PC-9 (cell line): ENCODE data around the gene STK39. TPM values are rescaled to one million over a fixed set of nuclear protein-coding genes. Genes with fewer than 3 reads are reported as not detected.

Source experiments
- BruUV-seq: library from RNA; stranded (reverse); fragments of 400-500 nt; replicated peaks from 2 replicates; lab custom pipeline; 2021; lab: Mats Ljungman, UMichigan
- CTCF ChIA-PET: fragments of 300-600 bp; sonication (Branson Sonifier 250); formaldehyde crosslinking; loops from one replicate; lab custom pipeline; 2022; ENCODE audit warnings: antibody characterized with exemption; lab: Charles Lee
- POLR2A ChIA-PET: fragments of 300-600 bp; sonication (Branson Sonifier 250); formaldehyde crosslinking; loops from one replicate; lab custom pipeline; 2022; ENCODE audit warnings: antibody characterized with exemption; ENCODE audit not compliant: unreplicated experiment; lab: Charles Lee
- DNase-seq, 2 experiments: peaks; one replicate each; pipeline versions ENCODE4 v3.0.0 to v3.0.0-alpha.2; 2015 to 2022; ENCODE audit warnings: mixed read lengths in 1 of 2
- H2AFZ ChIP-seq: fragments of 200-600 bp; sonication (generic); 2 replicates; pipeline ENCODE4 v1.8.1; 2017; ENCODE audit warnings: antibody characterized with exemption
- H3F3A ChIP-seq: fragments of 200-600 bp; sonication (generic); 2 replicates; pipeline ENCODE4 v1.8.1; 2017; ENCODE audit warnings: antibody characterized with exemption, mild to moderate bottlenecking, low read depth; ENCODE audit not compliant: insufficient read depth
- H3K27ac ChIP-seq: fragments of 200-600 bp; sonication (generic); 2 replicates; pipeline ENCODE4 v1.6.1; 2016; ENCODE audit warnings: mixed run types
- H3K27me3 ChIP-seq: fragments of 200-600 bp; sonication (generic); 2 replicates; pipeline ENCODE4 v1.6.1; 2016; ENCODE audit warnings: low read depth, mixed run types; ENCODE audit not compliant: insufficient read depth
- H3K36me3 ChIP-seq: fragments of 200-600 bp; sonication (generic); 2 replicates; pipeline ENCODE4 v1.6.1; 2016; ENCODE audit warnings: low read depth, mixed run types
- H3K4me1 ChIP-seq: fragments of 200-600 bp; sonication (generic); replicated peaks from 2 replicates; pipeline ENCODE4 v1.6.1; 2016; ENCODE audit warnings: mixed run types; ENCODE audit not compliant: insufficient read depth
- H3K4me2 ChIP-seq: fragments of 200-600 bp; sonication (generic); 2 replicates; pipeline ENCODE4 v1.6.1; 2017; ENCODE audit warnings: mixed run types
- H3K4me3 ChIP-seq: fragments of 200-600 bp; sonication (generic); 2 replicates; pipeline ENCODE4 v1.6.1; 2016; ENCODE audit warnings: mixed run types
- H3K79me2 ChIP-seq: fragments of 200-600 bp; sonication (generic); 2 replicates; pipeline ENCODE4 v1.6.1; 2017; ENCODE audit warnings: low read depth, mixed run types
- H3K9me2 ChIP-seq: fragments of 200-600 bp; sonication (generic); 2 replicates; pipeline ENCODE4 v1.8.1; 2017; ENCODE audit warnings: mild to moderate bottlenecking; ENCODE audit not compliant: insufficient read depth
- H3K9me3 ChIP-seq: fragments of 200-600 bp; sonication (generic); 2 replicates; pipeline ENCODE4 v1.8.1; 2016; ENCODE audit warnings: low read depth; ENCODE audit not compliant: insufficient read depth
- H4K20me1 ChIP-seq: fragments of 200-600 bp; sonication (generic); 2 replicates; pipeline ENCODE4 v1.8.1; 2017; ENCODE audit not compliant: insufficient read depth
- EZH2 ChIP-seq: fragments of 200-600 bp; sonication (generic); IDR thresholded peaks from 2 replicates; pipeline ENCODE4 v1.8.0; 2017; ENCODE audit warnings: antibody characterized with exemption, low read depth
- intact Hi-C: fragments of 100-400 bp; cut with micrococcal nuclease; formaldehyde crosslinking; loops from one replicate; pipeline ENCODE4 v1.10.0; 2022; ENCODE audit not compliant: unreplicated experiment
- total RNA-seq: library from RNA; stranded (reverse); gene quantifications from 2 replicates; pipeline ENCODE4 v1.2.3, GENCODE V29; 2021
- TF ChIP-seq, protein P1 (sequence below): fragments of 200-600 bp; sonication (generic); conservative IDR thresholded peaks from 2 replicates; pipeline ENCODE4 v1.6.1; 2017; ENCODE audit warnings: mixed run types, antibody characterized with exemption, mild to moderate bottlenecking, moderate library complexity

STK39 gene
- total RNA-seq, 1 experiment from 2014 or later = 14.5 TPM

GRCh38 chr2:167914969-167915368 is 332.4 kb downstream of the STK39 start:
- no peaks in the 10 kb centered on the region for H3K9me2 ChIP-seq
- H3K4me1 ChIP-seq = no peaks in the 10 kb centered on the region
- no peaks in the 10 kb centered on the region for H3K36me3 ChIP-seq
- intact Hi-C loops = no loop called here
- H3K79me2 ChIP-seq = no peaks in the 10 kb centered on the region
- no peak overlapping the region for H3K27ac ChIP-seq
- H3K27me3 ChIP-seq = no peaks in the 10 kb centered on the region
- H2AFZ ChIP-seq = no peak overlapping the region
- no peak for DNase-seq
- H3F3A ChIP-seq = no peaks in the 10 kb centered on the region
- H3K4me3 ChIP-seq = no peak overlapping the region
- TF ChIP-seq, protein P1, sequence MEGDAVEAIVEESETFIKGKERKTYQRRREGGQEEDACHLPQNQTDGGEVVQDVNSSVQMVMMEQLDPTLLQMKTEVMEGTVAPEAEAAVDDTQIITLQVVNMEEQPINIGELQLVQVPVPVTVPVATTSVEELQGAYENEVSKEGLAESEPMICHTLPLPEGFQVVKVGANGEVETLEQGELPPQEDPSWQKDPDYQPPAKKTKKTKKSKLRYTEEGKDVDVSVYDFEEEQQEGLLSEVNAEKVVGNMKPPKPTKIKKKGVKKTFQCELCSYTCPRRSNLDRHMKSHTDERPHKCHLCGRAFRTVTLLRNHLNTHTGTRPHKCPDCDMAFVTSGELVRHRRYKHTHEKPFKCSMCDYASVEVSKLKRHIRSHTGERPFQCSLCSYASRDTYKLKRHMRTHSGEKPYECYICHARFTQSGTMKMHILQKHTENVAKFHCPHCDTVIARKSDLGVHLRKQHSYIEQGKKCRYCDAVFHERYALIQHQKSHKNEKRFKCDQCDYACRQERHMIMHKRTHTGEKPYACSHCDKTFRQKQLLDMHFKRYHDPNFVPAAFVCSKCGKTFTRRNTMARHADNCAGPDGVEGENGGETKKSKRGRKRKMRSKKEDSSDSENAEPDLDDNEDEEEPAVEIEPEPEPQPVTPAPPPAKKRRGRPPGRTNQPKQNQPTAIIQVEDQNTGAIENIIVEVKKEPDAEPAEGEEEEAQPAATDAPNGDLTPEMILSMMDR = no peak
- no peak for TF ChIP-seq EZH2
- BruUV-seq = no TSS peak
- CTCF ChIA-PET = no interaction called here
- H3K4me2 ChIP-seq = no peak overlapping the region
- POLR2A ChIA-PET = no interaction called here
- no peaks in the 10 kb centered on the region for H4K20me1 ChIP-seq
- H3K9me3 ChIP-seq = no peaks in the 10 kb centered on the region

GRCh38 chr2:167908786-167909185 is 338.6 kb downstream of the STK39 start:
- Histone ChIP-seq H3F3A (no peaks in the 10 kb centered on the region), H2AFZ (no peak overlapping the region), H3K27me3 (no peaks in the 10 kb centered on the region), H3K4me2 (no peak overlapping the region), H3K79me2 (no peaks in the 10 kb centered on the region), H3K9me3 (no peaks in the 10 kb centered on the region), H3K36me3 (no peaks in the 10 kb centered on the region), H3K4me1 (no peaks in the 10 kb centered on the region), H4K20me1 (no peaks in the 10 kb centered on the region), H3K27ac (no peak overlapping the region), H3K4me3 (no peak overlapping the region), H3K9me2 (no peaks in the 10 kb centered on the region)
- no peak for TF ChIP-seq EZH2
- BruUV-seq = no TSS peak
- POLR2A ChIA-PET = no interaction called here
- no peak for DNase-seq
- CTCF ChIA-PET = no interaction called here
- intact Hi-C loops = no loop called here

GRCh38 chr2:167905668-167906067 is 341.7 kb downstream of the STK39 start:
- POLR2A ChIA-PET = no interaction called here
- H3F3A ChIP-seq = no peaks in the 10 kb centered on the region
- H3K27ac ChIP-seq = no peak overlapping the region
- no peaks in the 10 kb centered on the region for H3K36me3 ChIP-seq
- no peak for TF ChIP-seq EZH2
- TF ChIP-seq, protein P1 = no peak
- BruUV-seq = no TSS peak
- no peaks in the 10 kb centered on the region for H3K9me2 ChIP-seq
- no peak for DNase-seq
- no peaks in the 10 kb centered on the region for H3K79me2 ChIP-seq
- no peak overlapping the region for H2AFZ ChIP-seq
- no peak overlapping the region for H3K4me2 ChIP-seq
- no peaks in the 10 kb centered on the region for H3K9me3 ChIP-seq
- no peaks in the 10 kb centered on the region for H3K4me1 ChIP-seq
- H3K27me3 ChIP-seq = no peaks in the 10 kb centered on the region
- H3K4me3 ChIP-seq = no peak overlapping the region
- intact Hi-C loops = no loop called here
- no peaks in the 10 kb centered on the region for H4K20me1 ChIP-seq
- CTCF ChIA-PET = no interaction called here

Other genes with a start within 250 kb of the STK39 start
- gene CERS6, start 208.7 kb upstream of the STK39 start, total RNA-seq = 7.5 and 8.3 TPM in 2 replicates